Panc1 (cell line): ENCODE results near the gene TPSG1.
"Not testable (repeated sequence)": the region's sequence is repeated elsewhere in the genome, so short reads cannot be mapped to it uniquely, and the experiment has no call there.

Experiments used
- CTCF ChIP-seq: fragments of 450-650 bp; IDR thresholded peaks from 2 replicates; pipeline ENCODE4 v1.5.1; 2017; ENCODE audit warnings: mild to moderate bottlenecking
- POLR2AphosphoS5 ChIP-seq: IDR thresholded peaks from 2 replicates; pipeline ENCODE4 v1.6.1; 2012; ENCODE audit warnings: mild to moderate bottlenecking, low read depth, low read length, moderate library complexity
- REST ChIP-seq, 2 experiments: IDR thresholded peaks; 2 replicates each; pipeline ENCODE4 v1.6.1; 2011 to 2012; ENCODE audit warnings: low read depth in 2 of 2, control low read depth in 1 of 2, low read length in 1 of 2, mild to moderate bottlenecking in 1 of 2, moderate library complexity in 1 of 2; ENCODE audit not compliant: insufficient read depth in 1 of 2
- SIN3A ChIP-seq: IDR thresholded peaks from 2 replicates; pipeline ENCODE4 v1.6.1; 2012; ENCODE audit warnings: low read depth, mild to moderate bottlenecking, low read length, moderate library complexity, borderline replicate concordance; ENCODE audit not compliant: insufficient read depth
- TCF7L2 ChIP-seq: IDR thresholded peaks from 2 replicates; pipeline ENCODE4 v1.6.1; 2011; ENCODE audit warnings: mild to moderate bottlenecking, low read depth, low read length, inconsistent platforms

- TF ChIP-seq TCF7L2; CTCF; REST (IDR thresholded peaks at IDR 0.05; ENCODE audit: insufficient read depth in 1 of 2, low read depth in 2 of 2, low read length in 1 of 2); POLR2AphosphoS5; SIN3A: not testable (repeated sequence)
Measured at GRCh38 chr16:1269418-1269817, 44.4 kb upstream of the TPSG1 start.
